MM.1S (cell line): ENCODE data around the gene ART3.
A peak's percentile ranks its signal among the peaks of the same experiment; 100 is the strongest.

ENCODE experiments used
- CTCF ChIP-seq: fragments of 300-600 bp; sonication (generic); IDR thresholded peaks from 2 replicates; pipeline ENCODE4 v1.5.1; 2016; ENCODE audit warnings: antibody characterized with exemption, low read length, mixed read lengths
- EZH2 ChIP-seq: fragments of 300-600 bp; sonication (generic); optimal IDR thresholded peaks from 2 replicates; pipeline ENCODE3; 2017; ENCODE audit warnings: low read depth, mild to moderate bottlenecking, antibody characterized with exemption, low read length, mixed read lengths
- EZH2phosphoT487 ChIP-seq: fragments of 300-600 bp; sonication (generic); IDR thresholded peaks from 2 replicates; pipeline ENCODE4 v1.6.1; 2018; ENCODE audit warnings: antibody characterized with exemption, low read length

GRCh38 chr4:76087007-76087769 lies 12.7 kb downstream of the ART3 start:
- no peak for TF ChIP-seq EZH2
- TF ChIP-seq EZH2phosphoT487 = no peak
- peak; percentile 72 for TF ChIP-seq CTCF
